Pancreas (tissue), 10 donors: Measurements from ENCODE around the gene KRT72. TPM values are rescaled to one million over a fixed set of nuclear protein-coding genes. Genes with fewer than 3 reads are reported as not detected.

Source experiments
- ATAC-seq, 4 donors: fragments of 200-7000 bp; cut with Tn5 transposase; one replicate each; pipeline versions ENCODE4 v1.8.0 to v1.9.1; 2020; ENCODE audit warnings: mild to moderate bottlenecking in 4 of 4, moderate library complexity in 4 of 4
- DNase-seq, 6 donors: peaks; one replicate each; pipeline ENCODE4 v3.0.0-alpha.2; 2020
- FAIRE-seq: peaks from 2 replicates; lab custom pipeline; 2012; peaks lifted over from hg19 to GRCh38; lab: Jason Lieb, UNC
- H3K27ac ChIP-seq, 4 donors: fragments of 200-600 bp; sonication (generic); 1 replicate in 3 of 4; 2 replicates in 1 of 4; pipeline versions ENCODE4 v1.5.0 to v1.8.0; 2020
- H3K27me3 ChIP-seq, 4 donors: fragments of 200-600 bp; one replicate each; pipeline ENCODE4 v1.8.0; 2021
- H3K36me3 ChIP-seq, 3 donors: fragments of 200-600 bp; sonication (generic) in 1 of 3; one replicate each; pipeline versions ENCODE4 v1.5.0 to v1.8.0; 2020 to 2021
- H3K4me1 ChIP-seq, 3 donors: fragments of 200-600 bp; one replicate each; pipeline ENCODE4 v1.8.0; 2021
- H3K4me3 ChIP-seq, 4 donors: fragments of 200-600 bp; sonication (generic) in 2 of 4; one replicate each; pipeline versions ENCODE4 v1.5.0 to v1.8.0; 2020 to 2021
- H3K9me3 ChIP-seq, 4 donors: fragments of 200-600 bp; one replicate each; pipeline ENCODE4 v1.8.0; 2021
- CTCF ChIP-seq, 4 donors: fragments of 200-600 bp; sonication (generic) in 3 of 4; IDR thresholded peaks; one replicate each; pipeline versions ENCODE4 v1.5.0 to v1.8.0; 2021; ENCODE audit warnings: antibody characterized with exemption in 4 of 4
- whole genome bisulfite sequencing, 2 donors: extraction: QIAGEN DNeasy Blood & Tissue Kit; methylation state at CpG; one replicate each; pipeline ENCODE4 v1.1.7; 2013; 5-methylcytosine and 5-hydroxymethylcytosine counted together
- intact Hi-C, 3 donors: fragments of 100-400 bp; cut with DNase I; formaldehyde crosslinking; loops; one replicate each; pipeline versions ENCODE4 v1.11.1 to v1.14.2; 2022
- polyA plus RNA-seq, 2 donors: library from polyadenylated mRNA; stranded (reverse); fragments of 200-250 nt; gene quantifications; one replicate each; pipeline ENCODE4 v1.2.3, GENCODE V29; 2013
- total RNA-seq, 6 donors: library from RNA; stranded (reverse); fragmentation: NEBNext Ultra II Directional in 4 of 6; extraction: Animal tissue kit (Norgen Biotek cat#: 25700) in 4 of 6; gene quantifications; one replicate each; pipeline versions ENCODE4 v1.2.1 to v1.2.4, GENCODE V29; 2021 to 2023
- donor health status: healthy with polysubstance abuse.
- donor health status: DM: no; HTN: no; CAD: no; lungs with moderate emphysema.
- donor health status: DM: no; HTN: no; CAD: no.
- donor health status: control.
- donor health status: control.
- donor health status: Bipolar disorder and iron deficiency.
- donor health status: DM: yes; HTN: yes; CAD: no.
- donor health status: DM: no; HTN: no; CAD: no.
- donor health status: DM: no; HTN: no; CAD: no.
- donor health status: DM: yes; HTN: yes; CAD: no.

KRT72 gene
- total and polyA plus RNA-seq, 8 donors = 0.09 TPM; not detected in 7

- no peak overlapping the region for H3K4me3 ChIP-seq
- no peak for TF ChIP-seq CTCF (IDR thresholded peaks at IDR 0.05)
- no peak overlapping the region for H3K27ac ChIP-seq
- no peaks in the 10 kb centered on the region for H3K27me3 ChIP-seq
- no peak for DNase-seq
- intact Hi-C loops = no loop called here
- WGBS, 2 donors = 67 to 68% methylated on average over 4 of the region's 4 CpGs
- ATAC-seq = no peak
- no peak for FAIRE-seq
- no peaks in the 10 kb centered on the region for H3K4me1 ChIP-seq
- no peaks in the 10 kb centered on the region for H3K36me3 ChIP-seq
- no peaks in the 10 kb centered on the region for H3K9me3 ChIP-seq
These were observed 40.2 kb upstream of the KRT72 start for GRCh38 chr12:52641468-52641867.

- 73 to 82% methylated on average over 4 of the region's 4 CpGs for WGBS, 2 donors
- Histone ChIP-seq H3K36me3 (no peaks in the 10 kb centered on the region), H3K27ac (no peak overlapping the region), H3K4me3 (no peak overlapping the region), H3K9me3 (no peaks in the 10 kb centered on the region), H3K4me1 (no peaks in the 10 kb centered on the region), H3K27me3 (no peaks in the 10 kb centered on the region)
- FAIRE-seq (no peak), DNase-seq (no peak), ATAC-seq (no peak)
- no peak for TF ChIP-seq CTCF (IDR thresholded peaks at IDR 0.05)
- intact Hi-C loops = no loop called here
These were observed 36.0 kb upstream of the KRT72 start for GRCh38 chr12:52637299-52637698.

GRCh38 chr12:52636592-52637258, 35.5 kb upstream of the KRT72 start:
- FAIRE-seq (no peak), ATAC-seq (no peak), DNase-seq (no peak)
- intact Hi-C loops = no loop called here
- H3K4me3 ChIP-seq = no peak overlapping the region
- no peaks in the 10 kb centered on the region for H3K36me3 ChIP-seq
- TF ChIP-seq CTCF (IDR thresholded peaks at IDR 0.05) = no peak
- no peaks in the 10 kb centered on the region for H3K9me3 ChIP-seq
- 68 to 73% methylated on average over 5 of the region's 5 CpGs for WGBS, 2 donors
- no peaks in the 10 kb centered on the region for H3K27me3 ChIP-seq
- H3K4me1 ChIP-seq = no peaks in the 10 kb centered on the region
- H3K27ac ChIP-seq = no peak overlapping the region

- intact Hi-C loops = no loop called here
- Histone ChIP-seq H3K27me3 (no peaks in the 10 kb centered on the region), H3K4me1 (no peaks in the 10 kb centered on the region), H3K9me3 (no peaks in the 10 kb centered on the region), H3K27ac (no peak overlapping the region), H3K36me3 (no peaks in the 10 kb centered on the region), H3K4me3 (no peak overlapping the region)
- DNase-seq (no peak), ATAC-seq (no peak), FAIRE-seq (no peak)
- no peak for TF ChIP-seq CTCF (IDR thresholded peaks at IDR 0.05)
- WGBS, 2 donors = 61 to 65% methylated on average over 6 of the region's 6 CpGs
These were observed 34.9 kb upstream of the KRT72 start for GRCh38 chr12:52636189-52636588.

DNA sequence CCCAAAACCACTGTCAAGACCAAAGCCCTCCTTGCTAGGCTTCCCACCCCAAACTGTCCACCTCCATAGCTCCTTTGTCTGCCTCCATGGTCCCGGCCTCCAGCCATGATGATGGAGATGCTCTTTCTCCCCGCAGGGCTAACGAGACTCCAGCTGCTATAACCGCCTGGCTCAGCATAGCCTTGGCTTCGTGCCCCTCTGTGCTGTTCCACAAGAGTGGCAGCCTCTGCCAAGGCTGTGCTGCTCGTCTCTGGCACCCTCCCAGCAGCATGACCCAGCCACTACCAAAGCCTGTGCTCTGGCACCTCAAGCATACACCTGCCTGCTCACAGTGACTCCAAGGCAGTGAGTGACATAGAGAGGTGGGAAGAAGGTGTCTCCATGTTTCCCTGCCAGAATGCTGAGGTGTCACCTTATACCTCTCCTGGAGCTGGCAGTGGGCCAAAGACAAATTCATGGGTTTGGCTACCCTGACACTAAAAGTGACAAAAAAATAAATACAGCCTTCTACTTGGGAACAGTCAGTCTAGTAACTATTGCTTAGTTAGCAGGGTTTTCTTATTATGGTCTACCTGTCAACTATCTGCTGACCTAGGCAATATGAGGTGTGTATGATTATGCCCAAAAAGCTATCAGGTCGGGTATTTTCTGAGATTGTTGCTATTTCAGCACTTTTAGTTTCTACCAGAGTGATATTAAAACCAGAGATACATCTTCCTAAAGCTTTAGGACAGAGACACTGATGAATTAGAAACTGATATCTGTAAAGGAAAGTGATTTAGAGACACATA, 33.2 kb upstream of the KRT72 start:
- Histone ChIP-seq H3K27me3 (no peaks in the 10 kb centered on the region), H3K4me1 (no peaks in the 10 kb centered on the region), H3K27ac (no peak overlapping the region), H3K9me3 (no peaks in the 10 kb centered on the region), H3K36me3 (no peaks in the 10 kb centered on the region), H3K4me3 (no peak overlapping the region)
- no peak for FAIRE-seq
- peak; percentile 70 to 96 (median 82) for ATAC-seq
- DNase-seq = peak; percentile 49 to 90 (median 72)
- intact Hi-C loops = no loop called here
- TF ChIP-seq CTCF (IDR thresholded peaks at IDR 0.05) = no peak
- 22 to 23% methylated on average over 7 of the region's 7 CpGs for WGBS, 2 donors
